Transverse colon (tissue), 4 donors: ENCODE data around the gene FAM131C. TPM values are rescaled to one million over a fixed set of nuclear protein-coding genes. Genes with fewer than 3 reads are reported as not detected.

ENCODE experiments used
- DNase-seq: peaks from one replicate; pipeline ENCODE4 v3.0.0-alpha.2; 2019
- H3K27ac ChIP-seq, 4 donors: fragments of 200-600 bp; sonication (generic); 2 replicates each; pipeline ENCODE4 v1.5.1; 2016 to 2018; ENCODE audit warnings: inconsistent platforms in 4 of 4
- H3K27me3 ChIP-seq: fragments of 200-600 bp; sonication (generic); 2 replicates; pipeline ENCODE4 v1.5.1; 2017; ENCODE audit warnings: inconsistent platforms
- H3K36me3 ChIP-seq, 4 donors: fragments of 200-600 bp; sonication (generic); 2 replicates each; pipeline ENCODE4 v1.5.1; 2017 to 2019; ENCODE audit warnings: inconsistent platforms in 4 of 4
- H3K4me1 ChIP-seq, 4 donors: fragments of 200-600 bp; sonication (generic); 2 replicates each; pipeline ENCODE4 v1.5.1; 2017 to 2020; ENCODE audit warnings: inconsistent platforms in 4 of 4
- H3K4me3 ChIP-seq, 4 donors: fragments of 200-600 bp; sonication (generic); 1 replicate in 1 of 4; 2 replicates in 3 of 4; pipeline versions ENCODE4 v1.5.1 to v1.6.1; 2017 to 2019; ENCODE audit warnings: inconsistent platforms in 4 of 4
- H3K9me3 ChIP-seq, 2 donors: fragments of 200-600 bp; sonication (generic); 2 replicates each; pipeline ENCODE4 v1.5.1; 2017 to 2019; ENCODE audit warnings: inconsistent platforms in 2 of 2
- EP300 ChIP-seq: sonication (generic); formaldehyde crosslinking; IDR thresholded peaks from one replicate; pipeline ENCODE4 v1.6.1; 2017; ENCODE audit warnings: antibody characterized with exemption, low read depth
- POLR2A ChIP-seq: fragments of 450-650 bp; IDR thresholded peaks from one replicate; pipeline ENCODE4 v1.6.1; 2016; ENCODE audit warnings: antibody characterized with exemption, mild to moderate bottlenecking, moderate library complexity
- POLR2AphosphoS5 ChIP-seq, 3 donors: sonication (generic); formaldehyde crosslinking; IDR thresholded peaks; one replicate each; pipeline ENCODE4 v1.6.1; 2016; ENCODE audit warnings: antibody characterized with exemption in 3 of 3
- WGBS, 2 donors: methylation state at CpG; one replicate each; pipeline ENCODE4 v1.1.5; 2018; ENCODE audit warnings: low coverage in 1 of 2; 5-methylcytosine and 5-hydroxymethylcytosine counted together
- in situ Hi-C, 4 donors: fragments of 200-750 bp; cut with MboI; loops; one replicate each; pipeline versions ENCODE4 v1.15.0 to v1.15.1; 2017; ENCODE audit warnings: low sequenced_read_pairs in 3 of 4, low pct_ligation_motif_present in 1 of 4, low pct_unique_long_range_greater_than_20kb in 1 of 4
- intact Hi-C: fragments of 100-400 bp; cut with DNase I; formaldehyde crosslinking; loops from one replicate; pipeline ENCODE4 v1.15.1; 2023; ENCODE audit warnings: low total_unique reads
- total RNA-seq, 4 donors: library from RNA; depleted of rRNA; stranded (reverse); fragments of >200 nt; gene quantifications; one replicate each; pipeline ENCODE4 v1.1.0, GENCODE V29; 2016
- TF ChIP-seq, protein P1 (sequence below), 5 experiments: fragments of 200-600 bp in 3 of 5; fragments of 450-650 bp in 2 of 5; sonication (generic) in 3 of 5; IDR thresholded peaks; 1 replicate in 2 of 5; 2 replicates in 3 of 5; pipeline ENCODE4 v1.5.1; 2016 to 2017; ENCODE audit warnings: antibody characterized with exemption in 5 of 5, inconsistent platforms in 3 of 5, mild to moderate bottlenecking in 2 of 5, moderate library complexity in 1 of 5

The FAM131C gene
- total RNA-seq, 4 donors from 2014 or later, result 1.2 TPM; not detected in 3

DNA sequence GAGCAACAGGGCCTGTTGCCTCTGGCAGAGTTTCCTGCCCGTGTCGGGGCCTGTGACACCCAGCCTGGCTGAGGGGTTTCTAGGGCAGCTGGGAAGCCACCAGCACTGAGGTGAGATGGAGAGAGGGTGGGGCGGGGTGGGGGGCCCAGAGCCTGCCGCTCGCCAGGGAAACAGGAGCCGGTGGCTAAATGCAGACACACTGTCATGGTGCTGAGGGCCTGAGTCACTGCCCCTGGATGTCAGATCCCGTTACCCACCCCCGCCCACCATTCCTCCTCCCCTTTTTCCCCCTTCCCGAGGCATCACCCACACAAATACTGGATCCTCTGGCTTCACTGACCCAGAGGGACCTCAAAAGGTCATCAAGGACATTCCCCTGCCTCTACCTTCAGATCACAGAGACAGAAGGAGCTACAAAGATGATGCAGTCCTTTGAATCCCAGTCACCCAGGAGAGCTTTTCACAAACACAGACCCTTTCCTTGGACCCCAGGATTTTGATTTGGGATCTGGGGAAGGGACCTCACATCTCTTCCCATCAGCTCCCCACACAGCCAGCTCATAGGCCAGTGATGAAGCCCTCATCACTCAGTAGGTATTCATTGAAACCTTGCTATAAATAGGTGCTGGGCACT is 53.7 kb downstream of the FAM131C start:
- H3K36me3 ChIP-seq, result no peaks in the 10 kb centered on the region
- peak overlapping the region; percentile 83 to 92 (median 87) for H3K27ac ChIP-seq
- TF ChIP-seq POLR2A, result no peak
- no peak for TF ChIP-seq EP300
- TF ChIP-seq POLR2AphosphoS5 (IDR thresholded peaks at IDR 0.05), result no peak
- TF ChIP-seq, protein P1, sequence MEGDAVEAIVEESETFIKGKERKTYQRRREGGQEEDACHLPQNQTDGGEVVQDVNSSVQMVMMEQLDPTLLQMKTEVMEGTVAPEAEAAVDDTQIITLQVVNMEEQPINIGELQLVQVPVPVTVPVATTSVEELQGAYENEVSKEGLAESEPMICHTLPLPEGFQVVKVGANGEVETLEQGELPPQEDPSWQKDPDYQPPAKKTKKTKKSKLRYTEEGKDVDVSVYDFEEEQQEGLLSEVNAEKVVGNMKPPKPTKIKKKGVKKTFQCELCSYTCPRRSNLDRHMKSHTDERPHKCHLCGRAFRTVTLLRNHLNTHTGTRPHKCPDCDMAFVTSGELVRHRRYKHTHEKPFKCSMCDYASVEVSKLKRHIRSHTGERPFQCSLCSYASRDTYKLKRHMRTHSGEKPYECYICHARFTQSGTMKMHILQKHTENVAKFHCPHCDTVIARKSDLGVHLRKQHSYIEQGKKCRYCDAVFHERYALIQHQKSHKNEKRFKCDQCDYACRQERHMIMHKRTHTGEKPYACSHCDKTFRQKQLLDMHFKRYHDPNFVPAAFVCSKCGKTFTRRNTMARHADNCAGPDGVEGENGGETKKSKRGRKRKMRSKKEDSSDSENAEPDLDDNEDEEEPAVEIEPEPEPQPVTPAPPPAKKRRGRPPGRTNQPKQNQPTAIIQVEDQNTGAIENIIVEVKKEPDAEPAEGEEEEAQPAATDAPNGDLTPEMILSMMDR (IDR thresholded peaks at IDR 0.05), result no peak
- no peaks in the 10 kb centered on the region for H3K9me3 ChIP-seq
- WGBS, 2 donors, result 66% methylated on average over 9 of the region's 9 CpGs; no CpG with 5 or more reads in 1 of the 2 donors
- no peak overlapping the region for H3K4me3 ChIP-seq
- H3K27me3 ChIP-seq, result no peaks in the 10 kb centered on the region
- in situ Hi-C loops (no loop called here), intact Hi-C loops (no loop called here)
- peaks cover 10 to 30% (median 23%) of the 10 kb centered on the region in 4 donors for H3K4me1 ChIP-seq
- no peak for DNase-seq

DNA sequence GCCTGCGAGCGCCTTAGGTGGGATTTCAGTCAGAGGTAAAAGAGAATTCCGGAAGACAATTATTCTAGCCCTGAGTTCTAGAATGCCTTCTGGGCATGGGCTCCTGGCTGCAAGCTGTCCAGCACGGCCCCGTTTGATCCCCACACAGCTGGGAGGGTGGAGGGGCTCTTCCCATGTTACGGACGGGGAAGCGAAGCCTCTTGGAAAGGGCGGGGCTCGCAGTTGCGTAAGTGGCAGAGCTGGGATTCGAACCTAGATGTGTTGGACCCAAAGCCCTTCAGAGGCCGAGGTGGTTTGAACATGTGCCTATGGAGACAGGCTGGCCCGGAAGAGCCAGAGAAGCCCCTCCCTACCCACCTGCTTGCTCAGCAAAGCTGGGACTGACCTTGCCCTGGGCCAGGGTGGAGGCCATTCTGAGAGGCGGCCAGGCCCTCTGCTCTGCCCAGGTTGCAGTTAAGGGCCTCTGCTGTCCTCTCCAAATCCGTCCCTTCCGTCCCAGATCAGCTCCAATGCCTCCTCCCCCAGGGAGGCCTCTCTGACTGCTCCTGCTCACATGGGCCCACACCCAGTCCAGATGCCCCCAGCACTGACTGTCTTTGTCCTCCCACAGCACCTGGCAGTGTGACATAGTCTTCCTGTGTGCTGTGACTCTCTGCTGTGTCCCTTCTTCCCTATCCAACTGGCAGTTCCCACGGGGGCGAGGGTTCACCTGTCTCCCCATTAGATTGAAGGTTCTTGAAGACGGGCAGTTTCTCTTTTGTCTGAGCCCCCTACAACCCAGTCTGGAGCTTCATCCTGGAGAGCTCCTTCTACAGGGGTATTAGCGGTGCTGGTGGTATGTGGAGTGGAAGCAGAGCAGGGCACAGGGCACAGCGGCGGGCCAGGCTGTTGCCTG is 54.5 kb downstream of the FAM131C start:
- no peaks in the 10 kb centered on the region for H3K9me3 ChIP-seq
- 75% methylated on average over 23 of the region's 23 CpGs; no CpG with 5 or more reads in 1 of the 2 donors for WGBS, 2 donors
- no peak overlapping the region for H3K4me3 ChIP-seq
- intact Hi-C loops, result no loop called here
- no peaks in the 10 kb centered on the region for H3K27me3 ChIP-seq
- peak overlapping the region; percentile 83 to 92 (median 87) for H3K27ac ChIP-seq
- in situ Hi-C loops, result no loop called here
- H3K36me3 ChIP-seq, result no peaks in the 10 kb centered on the region
- no peak for DNase-seq
- no peak for TF ChIP-seq EP300
- TF ChIP-seq POLR2A, result no peak
- TF ChIP-seq, protein P1 (IDR thresholded peaks at IDR 0.05), result no peak
- no peak for TF ChIP-seq POLR2AphosphoS5 (IDR thresholded peaks at IDR 0.05)
- H3K4me1 ChIP-seq, result peaks cover 15 to 33% (median 31%) of the 10 kb centered on the region in 4 donors

DNA sequence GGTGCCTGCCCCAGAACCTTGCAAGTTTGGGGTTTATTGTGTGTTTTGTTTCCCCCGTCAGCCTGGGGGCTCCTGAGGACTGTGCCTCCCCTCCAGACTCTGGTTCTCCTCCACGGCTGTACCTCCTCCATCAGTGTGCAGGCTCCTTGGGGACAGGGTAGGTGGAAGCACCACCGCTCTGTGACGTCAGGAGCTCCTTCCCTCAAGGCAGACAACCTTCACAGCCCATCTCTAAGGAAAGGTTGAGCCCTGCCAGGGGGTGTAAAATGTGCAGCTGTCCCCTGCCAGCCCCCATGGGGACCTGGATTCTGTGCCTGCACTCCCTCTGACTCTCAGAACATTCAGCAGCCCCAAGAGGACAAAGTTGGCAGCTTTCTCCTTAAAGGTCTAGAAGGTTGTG is 55.1 kb downstream of the FAM131C start:
- intact Hi-C loops, result no loop called here
- Histone ChIP-seq H3K4me3 (no peak overlapping the region), H3K27me3 (no peaks in the 10 kb centered on the region), H3K9me3 (no peaks in the 10 kb centered on the region), H3K4me1 (peaks cover 22 to 39% (median 38%) of the 10 kb centered on the region in 4 donors), H3K27ac (peak overlapping the region; percentile 83 to 92 (median 87)), H3K36me3 (no peaks in the 10 kb centered on the region)
- TF ChIP-seq, protein P1 (IDR thresholded peaks at IDR 0.05), result no peak
- no peak for TF ChIP-seq POLR2AphosphoS5 (IDR thresholded peaks at IDR 0.05)
- TF ChIP-seq EP300, result no peak
- TF ChIP-seq POLR2A, result no peak
- no peak for DNase-seq
- WGBS, 2 donors, result 54% methylated on average over 4 of the region's 4 CpGs; no CpG with 5 or more reads in 1 of the 2 donors
- in situ Hi-C loops, result no loop called here
